PC-3 (cell line): ENCODE measurements around the gene PFN4. TPM values are rescaled to one million over a fixed set of nuclear protein-coding genes. Genes with fewer than 3 reads are reported as not detected.
"Not testable (repeated sequence)": the region's sequence is repeated elsewhere in the genome, so short reads cannot be mapped to it uniquely, and the experiment has no call there.

Source experiments
- ATAC-seq: fragments of 200-7000 bp; cut with Tn5 transposase; 2 replicates; pipeline ENCODE4 v1.9.1; 2020; ENCODE audit warnings: mild to moderate bottlenecking, moderate library complexity
- BruUV-seq: library from RNA; stranded (reverse); fragments of 400-500 nt; replicated peaks from 2 replicates; lab custom pipeline; 2021; lab: Mats Ljungman, UMichigan
- CTCF ChIA-PET: fragments of 300-600 bp; sonication (Branson Sonifier 250); formaldehyde crosslinking; loops from one replicate; lab custom pipeline; 2022; ENCODE audit warnings: antibody characterized with exemption; lab: Charles Lee
- POLR2A ChIA-PET: fragments of 300-600 bp; sonication (Branson Sonifier 250); formaldehyde crosslinking; loops from one replicate; lab custom pipeline; 2022; ENCODE audit warnings: antibody characterized with exemption; ENCODE audit not compliant: unreplicated experiment; lab: Charles Lee
- DNase-seq: peaks from one replicate; pipeline ENCODE4 v3.0.0-alpha.2; 2015
- H2AFZ ChIP-seq: fragments of 300-600 bp; sonication (generic); 2 replicates; pipeline ENCODE4 v1.6.0; 2016; ENCODE audit warnings: antibody characterized with exemption, low read length
- H3F3A ChIP-seq: fragments of 300-600 bp; sonication (generic); one replicate; pipeline ENCODE4 v1.6.0; 2017; ENCODE audit warnings: antibody characterized with exemption, low read length, control low read depth, mild to moderate bottlenecking; ENCODE audit not compliant: unreplicated experiment
- H3K27ac ChIP-seq: fragments of 300-600 bp; sonication (generic); 2 replicates; pipeline ENCODE4 v1.5.1; 2016; ENCODE audit warnings: mild to moderate bottlenecking, low read length
- H3K27me3 ChIP-seq: fragments of 300-600 bp; sonication (generic); 2 replicates; pipeline ENCODE4 v1.6.1; 2016; ENCODE audit warnings: low read length, mixed read lengths
- H3K36me3 ChIP-seq: fragments of 300-600 bp; sonication (generic); 2 replicates; pipeline ENCODE4 v1.6.1; 2016; ENCODE audit warnings: low read depth, mixed run types, low read length, mixed read lengths
- H3K4me1 ChIP-seq: fragments of 300-600 bp; sonication (generic); 2 replicates; pipeline ENCODE4 v1.5.1; 2016; ENCODE audit warnings: low read length; ENCODE audit not compliant: insufficient read depth
- H3K4me2 ChIP-seq: fragments of 300-600 bp; sonication (generic); 2 replicates; pipeline ENCODE4 v1.6.0; 2016; ENCODE audit warnings: low read length
- H3K4me3 ChIP-seq: fragments of 300-600 bp; sonication (generic); 2 replicates; pipeline ENCODE4 v1.5.1; 2016; ENCODE audit warnings: mild to moderate bottlenecking, low read length, mixed read lengths
- H3K79me2 ChIP-seq: fragments of 300-600 bp; sonication (generic); 2 replicates; pipeline ENCODE4 v1.6.1; 2017; ENCODE audit warnings: low read length, mixed read lengths
- H3K9ac ChIP-seq: fragments of 300-600 bp; sonication (generic); 2 replicates; pipeline ENCODE4 v1.6.0; 2016; ENCODE audit warnings: mild to moderate bottlenecking, low read length
- H3K9me2 ChIP-seq: fragments of 300-600 bp; sonication (generic); replicated peaks from 2 replicates; pipeline ENCODE4 v1.6.1; 2016; ENCODE audit warnings: mixed run types, low read length, mixed read lengths
- H3K9me3 ChIP-seq: fragments of 300-600 bp; sonication (generic); 2 replicates; pipeline ENCODE4 v1.6.1; 2016; ENCODE audit warnings: low read length, mixed read lengths
- H4K20me1 ChIP-seq: fragments of 300-600 bp; sonication (generic); 2 replicates; pipeline ENCODE4 v1.6.1; 2016; ENCODE audit warnings: low read length, mixed read lengths
- EZH2 ChIP-seq: fragments of 300-600 bp; sonication (generic); IDR thresholded peaks from one replicate; pipeline ENCODE4 v1.6.1; 2017; ENCODE audit warnings: antibody characterized with exemption, mild to moderate bottlenecking, low read length; ENCODE audit not compliant: unreplicated experiment
- EZH2phosphoT487 ChIP-seq: fragments of 300-600 bp; sonication (generic); IDR thresholded peaks from 2 replicates; pipeline ENCODE4 v1.6.1; 2018; ENCODE audit warnings: mild to moderate bottlenecking, antibody characterized with exemption, low read length, borderline replicate concordance
- intact Hi-C: fragments of 100-400 bp; cut with micrococcal nuclease; formaldehyde crosslinking; loops from 2 replicates; pipeline ENCODE4 v1.9.0; 2023
- total RNA-seq: library from RNA; depleted of rRNA; stranded (reverse); fragments of >200 nt; gene quantifications from 2 replicates; pipeline ENCODE4 v1.2.3, GENCODE V29; 2014
- TF ChIP-seq, protein P1 (sequence below): fragments of 300-600 bp; sonication (generic); conservative IDR thresholded peaks from 2 replicates; pipeline ENCODE4 v1.5.1; 2017; ENCODE audit warnings: antibody characterized with exemption, low read depth, mild to moderate bottlenecking, low read length

Gene PFN4
- total RNA-seq, 1 experiment from 2014 or later, result 0.44 TPM

DNA sequence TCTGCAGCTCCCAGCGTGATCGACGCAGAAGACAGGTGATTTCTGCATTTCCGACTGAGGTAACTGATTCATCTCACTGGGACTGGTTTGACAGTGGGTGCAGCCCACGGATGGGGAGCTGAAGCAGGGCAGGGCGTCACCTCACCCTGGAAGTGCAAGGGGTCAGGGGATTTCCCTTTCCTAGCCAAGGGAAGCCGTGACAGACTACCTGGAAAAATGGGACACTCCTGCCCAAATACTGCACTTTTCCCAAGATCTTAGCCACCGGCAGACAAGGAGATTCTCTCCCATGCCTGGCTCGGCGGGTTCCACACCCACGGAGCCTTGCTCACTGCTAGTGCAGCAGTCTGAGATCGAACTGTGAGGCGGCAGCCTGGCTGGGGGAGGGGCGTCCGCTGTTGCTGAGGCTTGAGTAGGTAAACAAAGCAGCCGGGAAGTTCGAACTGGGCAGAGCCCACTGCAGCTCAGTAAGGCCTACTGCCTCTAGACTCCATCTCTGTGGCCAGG is 27.9 kb downstream of the PFN4 start:
- CTCF ChIA-PET, H3K9me3 ChIP-seq, H2AFZ ChIP-seq, H3K4me3 ChIP-seq, H3K79me2 ChIP-seq, BruUV-seq, H3K9me2 ChIP-seq, H3K36me3 ChIP-seq, H3F3A ChIP-seq, POLR2A ChIA-PET, H3K27ac ChIP-seq, H3K4me2 ChIP-seq, H4K20me1 ChIP-seq, intact Hi-C loops, H3K9ac ChIP-seq, H3K4me1 ChIP-seq, DNase-seq, ATAC-seq, H3K27me3 ChIP-seq: not testable (repeated sequence)

- H2AFZ ChIP-seq, H3K9me2 ChIP-seq, H3K27me3 ChIP-seq, H3K9me3 ChIP-seq, H3K4me3 ChIP-seq, H3K4me2 ChIP-seq, BruUV-seq, CTCF ChIA-PET, H3K36me3 ChIP-seq, H3K27ac ChIP-seq, POLR2A ChIA-PET, H3K4me1 ChIP-seq, DNase-seq, H3K79me2 ChIP-seq, H4K20me1 ChIP-seq, ATAC-seq, intact Hi-C loops, H3K9ac ChIP-seq, H3F3A ChIP-seq: not testable (repeated sequence)
Observed at GRCh38 chr2:24093270-24093669, 29.9 kb downstream of the PFN4 start.

DNA sequence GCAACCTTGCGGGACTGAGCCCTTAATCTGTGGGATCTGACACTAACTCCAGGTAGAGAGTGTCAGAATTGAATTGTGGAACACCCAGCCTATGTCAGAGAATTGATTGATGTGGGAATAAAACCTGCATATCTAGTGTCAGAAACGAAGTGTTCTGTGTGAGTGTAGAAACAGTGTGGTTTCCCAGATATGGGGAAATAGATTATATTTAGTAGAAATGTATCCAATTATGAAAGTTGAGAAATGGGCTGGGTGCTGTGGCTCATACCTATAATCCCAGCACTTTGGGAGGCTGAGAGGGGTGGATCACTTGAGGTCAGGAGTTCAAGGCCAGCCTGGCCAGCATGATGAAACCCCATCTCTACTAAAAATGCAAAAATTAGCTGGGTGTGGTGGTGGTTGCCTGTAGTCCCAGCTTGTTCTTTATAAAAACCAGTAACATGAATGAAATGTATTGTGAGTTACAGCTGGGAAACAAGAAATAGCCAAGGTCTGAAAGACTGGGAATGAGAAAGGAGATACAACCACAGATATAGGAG is 34.2 kb downstream of the PFN4 start:
- no peaks in the 10 kb centered on the region for H3K79me2 ChIP-seq
- H4K20me1 ChIP-seq, result no peaks in the 10 kb centered on the region
- peaks cover 5% of the 10 kb centered on the region; the same call in 1 of the 2 replicates for H3K4me1 ChIP-seq
- CTCF ChIA-PET, result no interaction called here
- H3K9me2 ChIP-seq, result no peaks in the 10 kb centered on the region
- H3K9me3 ChIP-seq, result no peaks in the 10 kb centered on the region
- H3K9ac ChIP-seq, result no peak overlapping the region
- no peaks in the 10 kb centered on the region for H3K36me3 ChIP-seq
- H3K27ac ChIP-seq, result no peak overlapping the region
- TF ChIP-seq EZH2 (no peak), EZH2phosphoT487 (no peak)
- TF ChIP-seq, protein P1, sequence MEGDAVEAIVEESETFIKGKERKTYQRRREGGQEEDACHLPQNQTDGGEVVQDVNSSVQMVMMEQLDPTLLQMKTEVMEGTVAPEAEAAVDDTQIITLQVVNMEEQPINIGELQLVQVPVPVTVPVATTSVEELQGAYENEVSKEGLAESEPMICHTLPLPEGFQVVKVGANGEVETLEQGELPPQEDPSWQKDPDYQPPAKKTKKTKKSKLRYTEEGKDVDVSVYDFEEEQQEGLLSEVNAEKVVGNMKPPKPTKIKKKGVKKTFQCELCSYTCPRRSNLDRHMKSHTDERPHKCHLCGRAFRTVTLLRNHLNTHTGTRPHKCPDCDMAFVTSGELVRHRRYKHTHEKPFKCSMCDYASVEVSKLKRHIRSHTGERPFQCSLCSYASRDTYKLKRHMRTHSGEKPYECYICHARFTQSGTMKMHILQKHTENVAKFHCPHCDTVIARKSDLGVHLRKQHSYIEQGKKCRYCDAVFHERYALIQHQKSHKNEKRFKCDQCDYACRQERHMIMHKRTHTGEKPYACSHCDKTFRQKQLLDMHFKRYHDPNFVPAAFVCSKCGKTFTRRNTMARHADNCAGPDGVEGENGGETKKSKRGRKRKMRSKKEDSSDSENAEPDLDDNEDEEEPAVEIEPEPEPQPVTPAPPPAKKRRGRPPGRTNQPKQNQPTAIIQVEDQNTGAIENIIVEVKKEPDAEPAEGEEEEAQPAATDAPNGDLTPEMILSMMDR, result no peak
- H3K4me3 ChIP-seq, result no peak overlapping the region
- DNase-seq (no peak), ATAC-seq (no peak)
- no peaks in the 10 kb centered on the region for H3F3A ChIP-seq
- no peak overlapping the region for H3K4me2 ChIP-seq
- intact Hi-C loops, result no loop called here
- H3K27me3 ChIP-seq, result no peaks in the 10 kb centered on the region
- no peak overlapping the region for H2AFZ ChIP-seq
- POLR2A ChIA-PET, result no interaction called here
- no TSS peak for BruUV-seq

DNA sequence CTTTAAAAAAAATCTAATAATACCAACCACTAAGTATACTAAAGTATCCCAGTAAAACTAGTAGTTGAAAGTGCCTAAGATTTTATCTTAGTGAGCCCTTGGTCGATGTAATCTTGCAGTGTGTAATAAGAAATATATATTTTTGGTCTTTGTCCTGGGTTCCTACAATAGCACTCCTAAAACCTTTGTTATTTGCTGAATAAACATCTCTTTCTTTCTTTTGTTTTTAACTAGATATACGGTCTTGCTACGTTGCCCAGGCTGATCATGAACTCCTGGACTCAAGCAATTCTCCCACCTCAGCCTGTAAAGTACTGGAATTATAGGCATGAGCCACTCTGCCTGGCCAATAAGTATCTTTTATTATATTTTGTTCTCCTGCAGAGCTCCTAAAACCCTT is 36.1 kb downstream of the PFN4 start:
- Histone ChIP-seq H2AFZ (no peak overlapping the region), H3K4me1 (peaks cover 14% of the 10 kb centered on the region), H3F3A (no peaks in the 10 kb centered on the region), H3K4me3 (no peak overlapping the region), H3K9ac (no peak overlapping the region), H3K27ac (no peak overlapping the region), H3K27me3 (no peaks in the 10 kb centered on the region), H3K9me3 (no peaks in the 10 kb centered on the region), H3K36me3 (peaks cover 5% of the 10 kb centered on the region), H4K20me1 (no peaks in the 10 kb centered on the region), H3K79me2 (peaks cover 10% of the 10 kb centered on the region; the same call in 1 of the 2 replicates), H3K4me2 (no peak overlapping the region), H3K9me2 (no peaks in the 10 kb centered on the region)
- ChIA-PET POLR2A (no interaction called here), CTCF (no interaction called here)
- no TSS peak for BruUV-seq
- DNase-seq (no peak), ATAC-seq (no peak)
- TF ChIP-seq EZH2phosphoT487, result no peak
- TF ChIP-seq, protein P1, result no peak
- TF ChIP-seq EZH2, result no peak
- intact Hi-C loops, result no loop called here
